Measurements from ENCODE around the gene XKR7.
"Not testable (repeated sequence)": the region's sequence is repeated elsewhere in the genome, so short reads cannot be mapped to it uniquely, and the experiment has no call there.

XKR7 gene

DNA sequence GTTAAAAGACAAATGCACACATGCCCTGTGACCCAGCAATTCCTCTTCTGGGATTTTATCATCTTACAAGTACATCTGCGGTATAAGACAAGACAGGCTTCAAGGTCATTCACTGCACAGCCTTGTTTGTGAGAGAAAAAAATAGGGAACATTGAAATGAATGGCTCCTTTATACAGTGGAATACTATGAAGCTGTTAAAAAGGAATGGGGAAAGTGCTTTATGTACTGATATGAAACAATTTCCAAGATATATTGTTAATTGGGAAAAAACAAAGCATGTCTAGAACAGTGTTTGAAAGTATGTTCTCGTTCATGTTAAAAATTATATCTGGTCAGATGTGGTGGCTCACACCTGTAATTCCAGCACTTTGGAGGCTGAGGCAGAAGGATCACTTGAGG lies 41.5 kb upstream of the XKR7 start:
- H3K27me3 ChIP-seq (ENCODE audit: low read depth, low read length): no peaks in the 10 kb centered on the region
- H3K4me3 ChIP-seq (ENCODE audit: low read depth in 1 of 2, low read length in 2 of 2): no peak overlapping the region
- no peaks in the 10 kb centered on the region for H3K4me1 ChIP-seq (ENCODE audit: control insufficient read depth in 1 of 2, insufficient read depth in 2 of 2, low read length in 2 of 2)
- no peak overlapping the region for H3K27ac ChIP-seq (ENCODE audit: low read length)
- H3K9me3 ChIP-seq (ENCODE audit: control insufficient read depth in 1 of 2, low read length in 2 of 2): no peaks in the 10 kb centered on the region
- no peaks in the 10 kb centered on the region for H3K36me3 ChIP-seq (ENCODE audit: control insufficient read depth in 1 of 2, insufficient read depth in 2 of 2, low read length in 2 of 2)

DNA sequence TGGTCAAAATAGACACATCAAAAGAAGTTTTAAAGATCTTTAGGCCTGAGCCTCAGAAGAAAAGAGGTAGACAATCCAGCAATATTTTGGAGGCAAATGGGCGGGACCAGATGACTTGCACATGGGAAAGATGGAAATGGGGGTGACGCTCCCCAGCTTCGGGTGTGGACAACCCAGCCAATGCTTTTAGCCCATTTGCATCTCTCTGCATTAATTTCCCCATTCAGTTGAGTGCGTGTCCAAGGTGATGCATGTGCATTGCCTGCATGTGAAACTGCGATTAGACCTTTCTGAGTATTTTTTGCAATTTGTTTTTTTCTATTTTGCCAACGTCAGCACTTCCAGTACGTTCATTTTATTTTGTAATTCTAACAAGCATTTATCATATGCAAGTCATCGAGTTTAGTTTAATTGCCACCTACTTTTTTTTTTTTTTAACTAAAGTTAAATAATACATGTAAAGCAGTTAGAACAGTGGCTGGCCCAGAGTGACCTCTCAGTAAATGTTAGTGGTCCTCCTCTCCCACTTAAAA lies 40.3 kb upstream of the XKR7 start:
- H3K4me3 ChIP-seq (ENCODE audit: low read depth in 1 of 2, low read length in 2 of 2): no peak overlapping the region
- no peak overlapping the region for H3K27ac ChIP-seq (ENCODE audit: low read length)
- no peaks in the 10 kb centered on the region for H3K4me1 ChIP-seq (ENCODE audit: control insufficient read depth in 1 of 2, insufficient read depth in 2 of 2, low read length in 2 of 2)
- H3K36me3 ChIP-seq (ENCODE audit: control insufficient read depth in 1 of 2, insufficient read depth in 2 of 2, low read length in 2 of 2): no peaks in the 10 kb centered on the region
- no peaks in the 10 kb centered on the region for H3K27me3 ChIP-seq (ENCODE audit: low read depth, low read length)
- no peaks in the 10 kb centered on the region for H3K9me3 ChIP-seq (ENCODE audit: control insufficient read depth in 1 of 2, low read length in 2 of 2)

DNA sequence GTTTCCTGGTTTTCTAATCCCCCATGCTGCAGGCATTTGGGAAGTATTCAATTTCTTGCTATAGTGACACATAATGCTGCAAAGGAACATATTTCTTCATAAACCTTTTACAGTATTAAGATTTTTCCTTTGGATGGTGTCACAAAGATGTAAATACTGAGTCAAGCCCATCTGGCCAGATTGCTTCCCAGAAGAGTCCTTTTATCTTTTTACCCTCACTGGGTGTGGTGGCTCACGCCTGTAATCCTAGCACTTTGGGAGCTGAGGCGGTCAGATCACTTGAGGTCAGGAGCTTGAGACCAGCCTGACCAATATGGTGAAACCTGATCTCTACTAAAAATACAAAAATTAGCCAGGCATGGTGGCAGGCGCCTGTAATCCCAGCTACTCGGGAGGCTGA lies 38.3 kb upstream of the XKR7 start:
- H3K4me1 ChIP-seq (ENCODE audit: control insufficient read depth in 1 of 2, insufficient read depth in 2 of 2, low read length in 2 of 2); H3K4me3 ChIP-seq (ENCODE audit: low read depth in 1 of 2, low read length in 2 of 2); H3K36me3 ChIP-seq (ENCODE audit: control insufficient read depth in 1 of 2, insufficient read depth in 2 of 2, low read length in 2 of 2); H3K27me3 ChIP-seq (ENCODE audit: low read depth, low read length); H3K27ac ChIP-seq (ENCODE audit: low read length); H3K9me3 ChIP-seq (ENCODE audit: control insufficient read depth in 1 of 2, low read length in 2 of 2): not testable (repeated sequence)

DNA sequence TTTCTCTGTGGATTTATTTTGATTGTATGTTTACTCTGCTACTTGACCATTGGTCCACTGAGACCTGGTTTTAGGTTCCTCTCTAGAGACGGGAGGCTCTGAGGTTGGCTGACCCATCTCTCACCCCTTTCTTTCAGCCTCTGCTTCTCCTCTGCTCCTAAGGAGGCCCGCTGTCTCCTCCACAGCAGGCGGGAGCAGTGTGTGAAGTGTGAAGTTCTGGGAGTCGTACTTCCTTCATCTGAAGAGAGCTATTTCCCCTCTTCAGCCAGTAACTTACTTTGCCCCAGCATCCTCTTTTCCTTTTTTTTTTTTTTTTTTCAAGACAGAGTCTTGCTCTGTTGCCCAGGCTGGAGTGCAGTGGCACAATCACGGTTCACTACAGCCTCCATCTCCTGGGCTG lies 37.2 kb upstream of the XKR7 start:
- Histone ChIP-seq H3K27me3 (ENCODE audit: low read depth, low read length) (no peaks in the 10 kb centered on the region), H3K36me3 (ENCODE audit: control insufficient read depth in 1 of 2, insufficient read depth in 2 of 2, low read length in 2 of 2) (no peaks in the 10 kb centered on the region), H3K9me3 (ENCODE audit: control insufficient read depth in 1 of 2, low read length in 2 of 2) (no peaks in the 10 kb centered on the region), H3K4me1 (ENCODE audit: control insufficient read depth in 1 of 2, insufficient read depth in 2 of 2, low read length in 2 of 2) (no peaks in the 10 kb centered on the region), H3K27ac (ENCODE audit: low read length) (no peak overlapping the region), H3K4me3 (ENCODE audit: low read depth in 1 of 2, low read length in 2 of 2) (no peak overlapping the region)

DNA sequence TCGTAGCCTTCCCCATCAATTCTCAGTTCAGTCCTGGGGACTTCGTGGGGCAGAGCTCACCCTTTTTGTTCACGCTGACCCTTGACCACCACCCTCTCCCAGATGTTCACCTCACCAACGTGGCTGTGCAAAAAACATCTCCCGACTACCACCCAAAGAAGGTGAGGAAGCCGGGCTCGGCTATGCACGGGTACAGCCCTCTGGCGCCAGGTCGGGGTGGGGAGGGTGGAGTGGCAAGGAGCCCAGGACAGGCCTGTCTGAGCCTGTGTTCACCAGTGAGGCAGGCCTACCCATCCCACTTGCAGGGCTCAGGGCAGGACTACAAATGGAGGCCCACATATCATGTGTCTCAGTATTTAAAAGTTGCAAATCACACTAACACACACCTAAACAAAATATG lies 34.3 kb upstream of the XKR7 start:
- no peaks in the 10 kb centered on the region for H3K4me1 ChIP-seq (ENCODE audit: control insufficient read depth in 1 of 2, insufficient read depth in 2 of 2, low read length in 2 of 2)
- no peaks in the 10 kb centered on the region for H3K27me3 ChIP-seq (ENCODE audit: low read depth, low read length)
- H3K27ac ChIP-seq (ENCODE audit: low read length): no peak overlapping the region
- H3K9me3 ChIP-seq (ENCODE audit: control insufficient read depth in 1 of 2, low read length in 2 of 2): no peaks in the 10 kb centered on the region
- no peaks in the 10 kb centered on the region for H3K36me3 ChIP-seq (ENCODE audit: control insufficient read depth in 1 of 2, insufficient read depth in 2 of 2, low read length in 2 of 2)
- H3K4me3 ChIP-seq (ENCODE audit: low read depth in 1 of 2, low read length in 2 of 2): no peak overlapping the region

DNA sequence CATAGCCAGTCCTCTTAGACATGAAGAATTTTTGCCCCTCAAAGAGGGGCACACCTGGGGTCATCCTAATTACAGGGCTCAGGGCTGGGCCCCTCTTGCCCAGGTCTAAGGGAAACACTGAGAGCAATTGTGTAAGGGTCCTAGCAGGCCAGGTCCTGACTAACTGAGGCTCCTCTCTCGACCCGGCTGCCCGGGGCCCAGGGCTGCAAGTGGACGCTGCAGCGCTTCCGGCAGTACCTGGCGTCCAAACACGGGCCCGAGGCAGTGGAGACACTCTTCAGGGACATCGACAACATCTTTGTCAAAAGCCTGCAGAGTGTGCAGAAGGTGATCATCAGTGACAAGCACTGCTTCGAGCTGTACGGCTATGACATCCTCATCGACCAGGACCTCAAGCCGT lies 33.5 kb upstream of the XKR7 start:
- H3K4me3 ChIP-seq (ENCODE audit: low read depth in 1 of 2, low read length in 2 of 2): no peak overlapping the region
- no peak overlapping the region for H3K27ac ChIP-seq (ENCODE audit: low read length)
- H3K9me3 ChIP-seq (ENCODE audit: control insufficient read depth in 1 of 2, low read length in 2 of 2): no peaks in the 10 kb centered on the region
- H3K4me1 ChIP-seq (ENCODE audit: control insufficient read depth in 1 of 2, insufficient read depth in 2 of 2, low read length in 2 of 2): no peaks in the 10 kb centered on the region
- H3K36me3 ChIP-seq (ENCODE audit: control insufficient read depth in 1 of 2, insufficient read depth in 2 of 2, low read length in 2 of 2): no peaks in the 10 kb centered on the region
- H3K27me3 ChIP-seq (ENCODE audit: low read depth, low read length): no peaks in the 10 kb centered on the region

DNA sequence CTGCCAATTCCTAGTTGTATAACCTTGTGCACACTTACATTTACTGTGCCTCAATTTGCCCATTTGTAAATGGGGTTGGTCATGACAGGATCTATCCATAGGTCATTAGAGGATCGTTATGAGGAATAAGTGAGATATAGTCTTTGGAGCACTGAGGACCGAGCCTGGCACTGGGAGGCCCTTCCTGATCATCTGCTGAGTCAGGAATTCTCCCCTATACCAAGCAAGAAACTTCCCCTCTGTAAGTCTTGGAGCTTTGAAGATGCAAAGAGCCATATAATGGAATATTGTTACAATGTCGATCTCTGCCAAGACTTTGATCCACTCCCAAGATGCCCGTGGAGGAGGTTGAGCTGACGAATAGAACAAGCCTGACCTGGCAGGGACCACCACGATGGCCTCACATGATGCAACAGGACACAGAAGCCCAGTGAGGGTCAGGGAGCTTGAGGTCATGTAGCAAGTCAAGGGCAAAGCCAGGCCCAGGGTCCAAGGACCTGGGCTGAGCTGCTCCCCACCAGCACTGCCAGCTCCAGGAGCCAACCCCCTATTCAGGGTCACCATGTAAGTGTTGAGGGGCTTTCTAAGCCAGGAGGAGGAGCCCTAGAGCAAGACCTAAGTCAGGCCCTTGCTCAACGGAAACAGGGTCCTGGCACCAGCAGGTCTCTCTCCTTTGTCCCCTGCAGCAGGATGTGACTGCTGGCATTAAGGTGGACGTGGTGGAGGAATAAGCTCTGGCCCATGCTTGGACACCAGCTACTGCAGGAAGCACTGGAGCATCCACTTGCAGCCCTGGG lies 32.8 kb upstream of the XKR7 start:
- Histone ChIP-seq H3K36me3 (ENCODE audit: control insufficient read depth in 1 of 2, insufficient read depth in 2 of 2, low read length in 2 of 2) (no peaks in the 10 kb centered on the region), H3K9me3 (ENCODE audit: control insufficient read depth in 1 of 2, low read length in 2 of 2) (no peaks in the 10 kb centered on the region), H3K4me1 (ENCODE audit: control insufficient read depth in 1 of 2, insufficient read depth in 2 of 2, low read length in 2 of 2) (no peaks in the 10 kb centered on the region), H3K27ac (ENCODE audit: low read length) (no peak overlapping the region), H3K27me3 (ENCODE audit: low read depth, low read length) (no peaks in the 10 kb centered on the region), H3K4me3 (ENCODE audit: low read depth in 1 of 2, low read length in 2 of 2) (no peak overlapping the region)

DNA sequence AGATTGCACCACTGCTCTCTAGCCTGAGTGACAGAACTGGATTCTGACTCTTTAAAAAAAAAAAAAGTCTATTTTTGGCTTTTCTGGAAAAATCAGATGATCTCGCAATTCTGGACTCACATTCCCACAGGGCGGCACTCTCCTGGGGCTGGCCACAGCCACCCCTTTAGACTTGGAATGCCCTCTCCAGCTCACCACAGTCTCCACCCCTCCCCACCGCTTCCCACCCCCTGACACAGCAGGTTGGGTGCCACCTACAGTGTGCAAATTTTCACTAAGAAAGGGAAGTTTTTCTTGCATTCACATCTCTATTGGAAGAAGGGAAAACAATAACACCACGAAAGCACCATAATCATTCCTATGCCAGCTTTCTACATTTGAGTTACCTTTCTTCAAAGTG lies 31.5 kb upstream of the XKR7 start:
- Histone ChIP-seq H3K27ac (ENCODE audit: low read length) (no peak overlapping the region), H3K4me3 (ENCODE audit: low read depth in 1 of 2, low read length in 2 of 2) (no peak overlapping the region), H3K27me3 (ENCODE audit: low read depth, low read length) (no peaks in the 10 kb centered on the region), H3K9me3 (ENCODE audit: control insufficient read depth in 1 of 2, low read length in 2 of 2) (no peaks in the 10 kb centered on the region), H3K4me1 (ENCODE audit: control insufficient read depth in 1 of 2, insufficient read depth in 2 of 2, low read length in 2 of 2) (no peaks in the 10 kb centered on the region), H3K36me3 (ENCODE audit: control insufficient read depth in 1 of 2, insufficient read depth in 2 of 2, low read length in 2 of 2) (no peaks in the 10 kb centered on the region)

DNA sequence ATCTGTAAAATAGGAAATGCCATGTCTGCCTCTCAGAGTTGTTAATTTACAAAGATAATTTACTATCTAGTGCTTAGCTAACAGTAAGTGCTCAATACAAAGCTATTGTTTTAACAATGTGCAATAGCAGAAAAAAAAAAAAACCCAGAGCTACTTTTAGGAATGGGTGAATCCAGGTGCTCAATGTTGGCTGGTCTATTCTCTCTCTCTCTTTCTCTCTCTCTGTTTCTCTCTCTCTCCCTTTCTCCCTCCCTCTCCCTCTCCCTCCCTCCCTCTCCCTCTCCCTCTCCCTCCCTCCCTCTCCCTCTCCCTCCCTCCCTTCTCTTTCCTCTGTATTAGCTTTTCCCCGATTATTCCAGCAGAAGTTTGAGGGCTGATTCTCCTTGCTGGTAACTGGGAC lies 30.1 kb upstream of the XKR7 start:
- Histone ChIP-seq H3K36me3 (ENCODE audit: control insufficient read depth in 1 of 2, insufficient read depth in 2 of 2, low read length in 2 of 2) (no peaks in the 10 kb centered on the region), H3K4me3 (ENCODE audit: low read depth in 1 of 2, low read length in 2 of 2) (no peak overlapping the region), H3K27ac (ENCODE audit: low read length) (no peak overlapping the region), H3K9me3 (ENCODE audit: control insufficient read depth in 1 of 2, low read length in 2 of 2) (no peaks in the 10 kb centered on the region), H3K4me1 (ENCODE audit: control insufficient read depth in 1 of 2, insufficient read depth in 2 of 2, low read length in 2 of 2) (peaks cover 0 to 2% of the 10 kb centered on the region in 2 donors), H3K27me3 (ENCODE audit: low read depth, low read length) (no peaks in the 10 kb centered on the region)

DNA sequence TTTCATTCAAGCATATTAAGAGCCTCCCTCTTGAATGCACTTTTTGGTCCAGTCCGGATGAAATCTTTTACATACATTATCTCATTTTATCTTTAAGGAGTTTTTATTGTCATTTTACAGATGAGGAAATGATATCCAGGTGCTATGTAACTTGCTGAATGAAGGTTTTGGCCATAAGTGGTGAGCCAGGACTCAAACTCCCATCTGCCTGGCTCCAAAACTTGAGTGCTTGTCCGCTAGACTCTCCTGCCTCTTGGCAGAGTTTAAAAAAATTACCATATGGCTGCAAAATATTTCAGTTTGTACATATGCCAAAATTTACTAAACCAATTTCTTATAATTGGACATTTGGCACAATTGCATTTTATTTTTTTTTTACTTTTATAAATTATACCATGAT lies 28.3 kb upstream of the XKR7 start:
- no peak overlapping the region for H3K27ac ChIP-seq (ENCODE audit: low read length)

DNA sequence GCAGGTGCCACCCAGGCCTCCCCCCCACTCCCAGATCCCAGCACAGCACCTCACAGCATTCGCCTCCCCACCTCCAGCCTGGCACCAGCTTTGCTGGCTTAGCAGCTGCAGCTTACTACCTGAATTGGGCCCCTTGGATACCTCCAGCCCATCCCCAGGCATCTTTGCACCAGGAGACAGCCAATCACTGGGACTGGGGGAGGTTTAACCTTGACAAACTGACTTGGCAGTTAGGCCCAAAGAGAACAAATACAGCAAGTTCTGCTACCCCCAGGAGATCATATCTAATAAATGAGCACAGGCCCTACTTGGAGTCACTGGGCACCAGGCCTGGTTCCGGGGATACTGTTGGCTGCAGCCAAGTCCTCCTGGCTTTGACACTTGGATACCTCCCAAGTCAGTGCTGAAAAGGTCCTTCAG lies 24.9 kb upstream of the XKR7 start:
- Histone ChIP-seq H3K9me3 (ENCODE audit: control insufficient read depth in 1 of 2, low read length in 2 of 2) (no peaks in the 10 kb centered on the region), H3K36me3 (ENCODE audit: control insufficient read depth in 1 of 2, insufficient read depth in 2 of 2, low read length in 2 of 2) (peaks cover 37 to 45% of the 10 kb centered on the region in 2 donors), H3K27ac (ENCODE audit: low read length) (no peak overlapping the region), H3K4me1 (ENCODE audit: control insufficient read depth in 1 of 2, insufficient read depth in 2 of 2, low read length in 2 of 2) (peaks cover 7 to 13% of the 10 kb centered on the region in 2 donors), H3K4me3 (ENCODE audit: low read depth in 1 of 2, low read length in 2 of 2) (no peak overlapping the region), H3K27me3 (ENCODE audit: low read depth, low read length) (no peaks in the 10 kb centered on the region)

More for the DNA sequence above, 28.3 kb upstream of the XKR7 start:
- Histone ChIP-seq H3K4me1 (ENCODE audit: control insufficient read depth in 1 of 2, insufficient read depth in 2 of 2, low read length in 2 of 2) (peaks cover 7 to 13% of the 10 kb centered on the region in 2 donors), H3K36me3 (ENCODE audit: control insufficient read depth in 1 of 2, insufficient read depth in 2 of 2, low read length in 2 of 2) (peaks cover 10 to 11% of the 10 kb centered on the region in 2 donors), H3K4me3 (ENCODE audit: low read depth in 1 of 2, low read length in 2 of 2) (no peak overlapping the region), H3K27me3 (ENCODE audit: low read depth, low read length) (no peaks in the 10 kb centered on the region), H3K9me3 (ENCODE audit: control insufficient read depth in 1 of 2, low read length in 2 of 2) (no peaks in the 10 kb centered on the region)

DNA sequence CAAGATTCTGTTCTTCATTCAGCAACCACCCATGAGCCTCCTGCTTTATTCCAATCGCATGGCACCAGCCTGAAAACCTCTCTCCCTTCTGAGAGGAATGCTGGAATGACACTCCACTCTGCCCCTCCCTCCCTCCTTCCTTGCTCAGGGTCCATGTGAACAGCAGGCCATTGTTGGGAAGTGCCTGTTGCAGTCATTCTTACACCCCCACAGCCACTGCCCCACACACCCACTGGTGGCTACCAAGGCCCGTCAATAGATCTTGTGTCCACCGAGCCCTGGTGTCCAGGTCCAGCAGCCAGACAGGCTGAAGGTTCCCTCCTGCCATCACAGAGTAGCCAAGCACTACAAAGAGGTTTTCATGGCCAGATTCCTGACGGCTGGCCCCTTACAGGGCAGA lies 22.6 kb upstream of the XKR7 start:
- Histone ChIP-seq H3K27ac (ENCODE audit: low read length) (no peak overlapping the region), H3K27me3 (ENCODE audit: low read depth, low read length) (no peaks in the 10 kb centered on the region), H3K36me3 (ENCODE audit: control insufficient read depth in 1 of 2, insufficient read depth in 2 of 2, low read length in 2 of 2) (peaks cover 50 to 60% of the 10 kb centered on the region in 2 donors), H3K4me3 (ENCODE audit: low read depth in 1 of 2, low read length in 2 of 2) (no peak overlapping the region), H3K9me3 (ENCODE audit: control insufficient read depth in 1 of 2, low read length in 2 of 2) (no peaks in the 10 kb centered on the region), H3K4me1 (ENCODE audit: control insufficient read depth in 1 of 2, insufficient read depth in 2 of 2, low read length in 2 of 2) (peaks cover 11 to 19% of the 10 kb centered on the region in 2 donors)

Data from muscle layer of duodenum (tissue), 2 donors.